Jurkat, Clone E6-1 (cell line): ENCODE data around the gene MKNK2.

ENCODE experiments used
- DNase-seq: peaks from one replicate; pipeline ENCODE4 v3.0.0-alpha.2; 2011; ENCODE audit warnings: low read depth, low spot score
- H3K4me3 ChIP-seq: 2 replicates; pipeline ENCODE4 v1.5.1; 2011; ENCODE audit warnings: mild to moderate bottlenecking, low read length, control low read depth, moderate library complexity

Gene MKNK2

DNA sequence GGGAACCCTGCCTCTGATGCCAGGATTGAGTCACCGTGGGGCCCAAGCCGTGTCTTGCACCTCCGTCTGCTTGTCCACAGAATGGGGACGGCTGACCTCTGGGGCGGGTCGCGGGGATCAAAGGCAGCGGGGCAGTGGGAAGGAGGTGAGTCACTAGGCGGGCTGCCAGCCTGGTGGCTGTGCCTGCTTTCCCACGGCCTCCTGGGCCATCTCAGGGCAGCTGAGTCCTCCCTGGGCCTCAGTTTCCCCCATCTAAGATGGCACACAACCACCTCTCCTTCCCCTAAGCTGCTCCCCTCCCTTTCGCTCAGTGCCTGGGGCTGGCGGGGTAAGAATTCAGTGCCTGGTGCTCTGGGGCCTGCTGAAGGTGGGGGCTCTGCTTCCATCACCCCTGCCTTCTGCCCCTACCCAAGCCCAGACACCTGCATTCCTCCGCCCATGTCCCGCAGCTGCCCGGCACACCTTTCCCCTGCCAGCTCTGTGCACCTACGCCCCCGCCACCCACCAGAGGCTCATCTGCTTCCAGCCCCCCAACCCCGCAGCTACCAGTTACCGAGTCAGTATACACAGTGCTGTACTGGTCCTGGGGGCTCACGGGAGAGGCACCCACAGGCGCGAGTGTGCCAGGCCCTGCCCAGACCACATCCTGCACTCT lies 3.5 kb downstream of the MKNK2 start:
- no peak for DNase-seq
- no peak overlapping the region for H3K4me3 ChIP-seq

- H3K4me3 ChIP-seq = no peak overlapping the region
- DNase-seq = no peak
These were observed 4.0 kb downstream of the MKNK2 start for GRCh38 chr19:2047076-2047448.

GRCh38 chr19:2046046-2046907 lies 4.8 kb downstream of the MKNK2 start:
- H3K4me3 ChIP-seq = no peak overlapping the region
- no peak for DNase-seq

GRCh38 chr19:2045501-2046045 lies 5.5 kb downstream of the MKNK2 start:
- H3K4me3 ChIP-seq = no peak overlapping the region
- DNase-seq = no peak

- no peak for DNase-seq
- no peak overlapping the region for H3K4me3 ChIP-seq
These were observed 6.1 kb downstream of the MKNK2 start for GRCh38 chr19:2044709-2045500.

DNA sequence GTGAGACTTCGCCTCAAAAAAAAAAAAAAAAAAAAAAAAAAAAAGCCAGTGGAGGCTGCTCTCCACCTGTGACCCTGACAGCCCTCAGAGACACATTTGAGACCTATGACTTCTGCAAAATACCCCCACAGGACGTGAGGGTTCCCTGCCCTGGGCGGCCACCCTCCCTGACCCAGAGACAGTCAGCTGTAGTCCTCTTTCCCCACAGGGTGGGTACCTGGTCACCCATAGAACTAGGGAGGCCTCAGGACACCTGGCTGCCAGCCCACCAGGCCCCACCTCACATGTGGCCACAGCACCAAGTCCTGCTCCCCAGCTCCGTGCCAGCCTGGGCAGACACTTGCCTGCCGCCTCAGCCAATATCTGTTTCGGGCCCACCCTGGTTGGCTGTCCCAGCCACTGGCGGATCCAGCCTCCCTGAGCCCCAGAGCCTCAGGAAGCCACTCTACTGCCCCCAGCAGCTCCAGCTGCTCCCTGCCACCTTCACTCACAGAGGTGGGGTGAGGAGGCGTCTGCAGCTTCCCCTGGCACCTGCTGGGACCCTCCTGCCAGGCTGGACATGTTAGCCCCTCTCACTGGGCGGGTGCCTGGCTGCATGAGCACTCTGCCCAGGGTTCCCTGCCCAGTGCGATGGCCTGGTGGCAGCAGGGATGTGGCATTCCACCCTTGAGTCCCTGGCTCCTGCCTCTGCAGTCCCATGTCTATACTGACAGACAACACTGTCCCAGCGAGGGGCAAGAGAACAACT lies 6.9 kb downstream of the MKNK2 start:
- DNase-seq = no peak

DNA sequence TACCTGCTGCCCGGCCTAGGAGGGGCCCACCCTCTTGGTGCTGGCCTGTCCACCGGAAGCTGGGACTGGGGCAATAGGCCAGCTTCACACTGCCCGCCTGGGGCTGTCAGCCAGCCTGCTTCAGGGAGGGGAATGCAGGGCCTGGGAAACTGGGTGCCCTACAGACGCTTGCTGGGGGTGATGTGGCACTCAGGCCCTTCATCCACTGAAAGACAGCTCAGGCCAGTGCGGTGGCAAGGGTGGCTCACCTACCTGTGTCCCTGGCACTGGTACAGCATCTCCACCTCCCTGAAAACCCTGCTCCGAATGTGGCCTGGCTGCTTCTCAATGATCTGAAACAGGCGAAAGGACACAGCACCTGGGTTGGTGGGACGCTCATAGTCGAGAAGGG lies 7.8 kb downstream of the MKNK2 start:
- DNase-seq = no peak
- H3K4me3 ChIP-seq = no peak overlapping the region

More for the DNA sequence above, 6.9 kb downstream of the MKNK2 start:
- H3K4me3 ChIP-seq = no peak overlapping the region

GRCh38 chr19:2042485-2043250 lies 8.4 kb downstream of the MKNK2 start:
- DNase-seq = no peak
- peak overlapping the region; percentile 58 for H3K4me3 ChIP-seq

- peak overlapping the region; percentile 60 for H3K4me3 ChIP-seq
- peak; percentile 91 for DNase-seq
These were observed 9.2 kb downstream of the MKNK2 start for GRCh38 chr19:2041683-2042484.

DNA sequence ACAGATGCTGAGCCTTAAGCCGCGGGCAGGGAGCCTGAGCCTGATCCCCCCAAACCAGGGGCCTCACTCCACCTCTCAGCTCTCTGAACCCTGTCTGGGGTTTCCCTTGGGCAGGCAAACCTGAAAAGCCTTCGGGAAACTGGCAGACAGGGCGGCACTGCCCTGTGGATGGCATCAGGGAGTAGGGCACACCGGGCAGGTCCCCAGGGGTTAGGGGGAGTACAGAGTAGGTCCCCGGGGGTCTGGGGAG lies 9.7 kb downstream of the MKNK2 start:
- H3K4me3 ChIP-seq = peak overlapping the region; percentile 60

GRCh38 chr19:2040647-2041432 lies 10.2 kb downstream of the MKNK2 start:
- no peak for DNase-seq
- peak overlapping the region; percentile 60 for H3K4me3 ChIP-seq

More for the DNA sequence above, 9.7 kb downstream of the MKNK2 start:
- DNase-seq = no peak

- no peak overlapping the region for H3K4me3 ChIP-seq
- no peak for DNase-seq
These were observed 10.9 kb downstream of the MKNK2 start for GRCh38 chr19:2039959-2040646.

DNA sequence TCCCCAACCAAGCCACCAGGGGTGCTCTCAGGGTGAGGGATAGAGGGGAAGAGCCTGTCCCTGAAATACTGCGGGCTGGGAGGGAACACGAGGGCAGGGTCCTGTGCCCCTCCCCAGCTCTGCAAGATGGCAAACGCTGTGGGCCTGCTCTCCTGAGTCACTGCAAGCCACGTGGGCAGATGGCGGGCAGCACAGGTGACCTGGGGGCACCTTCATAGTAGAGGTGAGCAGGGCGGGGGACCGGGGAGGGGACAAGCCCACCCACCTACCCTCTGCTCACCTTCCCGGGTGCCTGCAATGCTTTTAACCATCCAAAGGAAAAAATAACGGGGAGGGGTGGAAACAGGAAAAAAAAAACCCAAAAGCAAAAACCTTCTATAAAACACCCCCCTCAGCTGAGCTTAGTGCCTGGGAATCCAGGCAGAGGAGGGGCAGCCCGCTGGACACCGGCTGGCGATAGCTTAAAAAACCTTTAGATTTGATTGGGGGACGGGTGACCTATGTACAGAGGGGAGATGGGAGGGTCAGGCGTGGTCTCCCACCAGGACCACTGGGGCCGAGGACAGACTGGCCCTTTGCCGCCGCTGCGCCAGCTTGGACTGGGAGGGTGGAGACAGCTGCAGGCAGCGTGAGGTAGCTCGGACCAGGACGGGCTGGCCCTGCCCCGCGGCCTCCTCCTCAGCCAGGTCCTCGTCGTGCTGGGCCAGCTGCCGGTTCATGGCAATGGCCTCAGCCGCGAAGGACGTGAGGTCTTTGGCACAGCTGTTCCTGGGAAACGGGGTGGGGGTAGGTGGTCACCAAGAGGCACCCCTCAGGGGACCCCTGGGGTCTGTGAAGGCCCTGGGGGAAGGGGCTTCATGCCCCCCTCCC lies 11.7 kb downstream of the MKNK2 start:
- no peak for DNase-seq
- no peak overlapping the region for H3K4me3 ChIP-seq

- DNase-seq = no peak
- H3K4me3 ChIP-seq = no peak overlapping the region
These were observed 12.6 kb downstream of the MKNK2 start for GRCh38 chr19:2038284-2039088.
